B cell (primary cell): ENCODE results near the gene LYRM9. TPM values are rescaled to one million over a fixed set of nuclear protein-coding genes. Genes with fewer than 3 reads are reported as not detected.

ENCODE experiments used
- ATAC-seq: fragments of 200-7000 bp; cut with Tn5 transposase; one replicate; pipeline ENCODE4 v1.10.0; 2021; ENCODE audit warnings: low read depth, mild to moderate bottlenecking, moderate number of reproducible peaks, moderate library complexity
- CTCF ChIA-PET: fragments of 350-600 bp; sonication (Branson Sonifier 250); formaldehyde crosslinking; loops from one replicate; lab custom pipeline; 2021; ENCODE audit warnings: antibody characterized with exemption, inconsistent platforms; lab: Charles Lee
- POLR2A ChIA-PET: fragments of 350-600 bp; sonication (Branson Sonifier 250); formaldehyde crosslinking; loops from one replicate; lab custom pipeline; 2021; ENCODE audit warnings: antibody characterized with exemption; lab: Charles Lee
- DNase-seq: peaks from one replicate; pipeline ENCODE4 v3.0.0; 2013
- H2AFZ ChIP-seq: 2 replicates; pipeline ENCODE4 v1.6.1; 2012; ENCODE audit warnings: mild to moderate bottlenecking, low read depth, low read length; ENCODE audit not compliant: insufficient read depth, poor library complexity, severe bottlenecking
- H3K27ac ChIP-seq, 2 donors: 1 replicate in 1 of 2; 2 replicates in 1 of 2; pipeline ENCODE4 v1.5.1; 2012 to 2013; ENCODE audit warnings: low read length in 2 of 2, mild to moderate bottlenecking in 2 of 2, moderate library complexity in 1 of 2
- H3K27me3 ChIP-seq, 4 experiments: fragments of 200-600 bp in 1 of 4; sonication (generic) in 1 of 4; replicated peaks in 1 of 4; 1 replicate in 2 of 4; 2 replicates in 2 of 4; pipeline versions ENCODE4 v1.6.1 to v1.7.0; 2013 to 2016; ENCODE audit warnings: low read length in 3 of 4, mild to moderate bottlenecking in 2 of 4, mixed read lengths in 1 of 4, moderate library complexity in 1 of 4; ENCODE audit not compliant: insufficient read depth in 4 of 4, control insufficient read depth in 3 of 4; ENCODE audit errors: control extremely low read depth in 1 of 4
- H3K36me3 ChIP-seq, 2 experiments: replicated peaks in 1 of 2; 1 replicate in 1 of 2; 2 replicates in 1 of 2; pipeline versions ENCODE4 v1.6.1 to v1.7.1; 2013; ENCODE audit warnings: low read length in 1 of 2; ENCODE audit not compliant: insufficient read depth in 2 of 2, control insufficient read depth in 1 of 2; ENCODE audit errors: control extremely low read depth in 1 of 2, extremely low read depth in 1 of 2
- H3K4me1 ChIP-seq, 2 donors: fragments of 200-600 bp in 1 of 2; sonication (generic) in 1 of 2; 1 replicate in 1 of 2; 2 replicates in 1 of 2; pipeline versions ENCODE4 v1.5.1 to v1.6.1; 2013 to 2017; ENCODE audit warnings: low read length in 2 of 2; ENCODE audit not compliant: control insufficient read depth in 2 of 2, insufficient read depth in 2 of 2
- H3K4me2 ChIP-seq: replicated peaks from 2 replicates; pipeline ENCODE3; 2012; ENCODE audit warnings: mild to moderate bottlenecking, low read depth, low read length; ENCODE audit not compliant: poor library complexity, severe bottlenecking
- H3K4me3 ChIP-seq, 5 experiments: fragments of 200-600 bp in 1 of 5; sonication (generic) in 1 of 5; 1 replicate in 3 of 5; 2 replicates in 2 of 5; pipeline versions ENCODE4 v1.5.1 to v1.7.0; 2011 to 2016; ENCODE audit warnings: low read length in 4 of 5, mild to moderate bottlenecking in 4 of 5, low read depth in 2 of 5, control low read depth in 1 of 5, moderate library complexity in 1 of 5; ENCODE audit not compliant: insufficient read depth in 1 of 5; ENCODE audit errors: control extremely low read depth in 1 of 5, extremely low read depth in 1 of 5
- H3K79me2 ChIP-seq: fragments of 200-600 bp; sonication (generic); one replicate; pipeline ENCODE4 v1.6.0; 2016; ENCODE audit warnings: low read length; ENCODE audit not compliant: control insufficient read depth, insufficient read depth
- H3K9ac ChIP-seq: fragments of 200-600 bp; sonication (generic); 2 replicates; pipeline ENCODE4 v1.6.1; 2017; ENCODE audit warnings: mild to moderate bottlenecking, low read length, moderate library complexity
- H3K9me3 ChIP-seq, 3 donors: one replicate each; pipeline versions ENCODE4 v1.6.1 to v1.7.1; 2013; ENCODE audit warnings: low read length in 2 of 3; ENCODE audit not compliant: control insufficient read depth in 2 of 3, insufficient read depth in 1 of 3; ENCODE audit errors: control extremely low read depth in 1 of 3
- H4K20me1 ChIP-seq: 2 replicates; pipeline ENCODE4 v1.6.0; 2012; ENCODE audit warnings: mild to moderate bottlenecking, low read length; ENCODE audit not compliant: insufficient read depth, control insufficient read depth, poor library complexity, severe bottlenecking
- H3K27ac Mint-ChIP-seq: one replicate; pipeline ENCODE4 v1.8.0; 2021; ENCODE audit warnings: mixed read lengths
- H3K27me3 Mint-ChIP-seq: one replicate; pipeline ENCODE4 v1.8.0; 2021; ENCODE audit warnings: mixed read lengths
- H3K4me1 Mint-ChIP-seq: one replicate; pipeline ENCODE4 v1.8.0; 2021; ENCODE audit warnings: mixed read lengths
- H3K4me3 Mint-ChIP-seq: one replicate; pipeline ENCODE4 v1.8.0; 2021; ENCODE audit warnings: mixed read lengths
- H3K9me3 Mint-ChIP-seq: one replicate; pipeline ENCODE4 v1.8.0; 2022; ENCODE audit warnings: mixed read lengths; ENCODE audit not compliant: insufficient read depth
- CTCF ChIP-seq: fragments of 200-600 bp; IDR thresholded peaks from one replicate; pipeline ENCODE4 v1.8.0; 2022; ENCODE audit warnings: antibody characterized with exemption, mild to moderate bottlenecking
- EZH2 ChIP-seq: IDR thresholded peaks from 2 replicates; pipeline ENCODE4 v1.6.1; 2012; ENCODE audit warnings: borderline replicate concordance, low read depth, mild to moderate bottlenecking, moderate library complexity, low read length; ENCODE audit not compliant: insufficient read depth, poor library complexity, severe bottlenecking
- WGBS: methylation state at CpG from one replicate; pipeline ENCODE4 v1.1.5; 2013; ENCODE audit warnings: missing lambda C conversion rate; ENCODE audit not compliant: insufficient coverage; 5-methylcytosine and 5-hydroxymethylcytosine counted together
- intact Hi-C: fragments of 100-400 bp; cut with micrococcal nuclease; formaldehyde crosslinking; loops from one replicate; pipeline ENCODE4 v1.10.0; 2022
- polyA plus RNA-seq: library from polyadenylated mRNA; depleted of rRNA; stranded (reverse); fragments of >200 nt; gene quantifications from 2 replicates; pipeline ENCODE4 v1.2.3, GENCODE V29; 2012
- total RNA-seq, 2 donors: library from RNA; stranded (reverse); fragments of 120-200 nt in 1 of 2; gene quantifications; 1 replicate in 1 of 2; 2 replicates in 1 of 2; pipeline versions ENCODE4 v1.2.3 to v1.2.4, GENCODE V29; 2013 to 2022

Gene LYRM9
- total and polyA plus RNA-seq, 2 donors (not counting 1 experiment from before 2014, with no cell fraction given), result 12.1 to 14.2 TPM

DNA sequence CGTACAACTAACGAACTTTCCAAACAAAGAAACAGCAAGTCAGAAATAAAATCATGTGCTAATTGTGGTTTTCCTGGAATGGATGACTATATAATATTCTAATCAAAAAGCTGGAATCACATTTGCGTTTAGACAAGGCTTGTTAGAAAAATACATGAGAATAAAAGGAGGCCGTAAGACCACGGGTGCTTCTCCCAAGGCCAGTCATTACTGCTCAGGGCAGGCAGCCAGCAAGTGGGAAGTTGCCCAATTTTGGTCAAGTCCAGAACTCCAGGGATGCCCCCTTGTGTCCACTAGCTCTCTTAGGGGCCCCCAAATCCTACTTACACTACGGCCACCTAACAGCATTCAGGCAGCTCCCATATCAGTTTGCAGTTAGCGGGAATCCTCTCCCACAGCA lies 25.9 kb upstream of the LYRM9 start:
- no peak overlapping the region for H2AFZ ChIP-seq

GRCh38 chr17:27918498-27918897 lies 25.3 kb upstream of the LYRM9 start:
- Mint-ChIP-seq H3K27me3 (peaks cover 9% of the 10 kb centered on the region), H3K4me3 (no peak overlapping the region), H3K9me3 (no peaks in the 10 kb centered on the region), H3K27ac (no peak overlapping the region), H3K4me1 (no peaks in the 10 kb centered on the region)
- ChIA-PET CTCF (no interaction called here), POLR2A (no interaction called here)
- WGBS, result no CpG with 5 or more reads among the region's 1 CpG
- Histone ChIP-seq H2AFZ (no peak overlapping the region), H3K9ac (no peak overlapping the region), H3K36me3 (no peaks in the 10 kb centered on the region), H4K20me1 (no peaks in the 10 kb centered on the region), H3K27me3 (peaks cover 0 to 13% (median 2%) of the 10 kb centered on the region in 4 experiments), H3K4me2 (no peak overlapping the region), H3K27ac (no peak overlapping the region), H3K4me1 (no peaks in the 10 kb centered on the region), H3K9me3 (no peaks in the 10 kb centered on the region), H3K4me3 (no peak overlapping the region), H3K79me2 (no peaks in the 10 kb centered on the region)
- no peak for ATAC-seq
- DNase-seq, result no peak
- intact Hi-C loops, result no loop called here
- TF ChIP-seq CTCF (no peak), EZH2 (no peak)

More for the DNA sequence above, 25.9 kb upstream of the LYRM9 start:
- Histone ChIP-seq H3K27ac (no peak overlapping the region), H3K79me2 (no peaks in the 10 kb centered on the region), H3K4me3 (no peak overlapping the region), H3K9me3 (no peaks in the 10 kb centered on the region), H3K4me1 (no peaks in the 10 kb centered on the region), H3K4me2 (no peak overlapping the region), H4K20me1 (no peaks in the 10 kb centered on the region), H3K36me3 (no peaks in the 10 kb centered on the region), H3K27me3 (peaks cover 0 to 13% (median 2%) of the 10 kb centered on the region in 4 experiments), H3K9ac (no peak overlapping the region)
- WGBS, result 94% methylated on average over 3 of the region's 7 CpGs
- H3K9me3 Mint-ChIP-seq, result no peaks in the 10 kb centered on the region
- H3K27me3 Mint-ChIP-seq, result peaks cover 9% of the 10 kb centered on the region
- no peak for TF ChIP-seq EZH2
- TF ChIP-seq CTCF, result no peak
- ChIA-PET CTCF (no interaction called here), POLR2A (no interaction called here)
- DNase-seq (no peak), ATAC-seq (no peak)
- intact Hi-C loops, result no loop called here
- no peaks in the 10 kb centered on the region for H3K4me1 Mint-ChIP-seq
- no peak overlapping the region for H3K27ac Mint-ChIP-seq
- no peak overlapping the region for H3K4me3 Mint-ChIP-seq
